RWPE1 (cell line): Measurements from ENCODE around the gene SLCO6A1.

Experiments used
- CTCF ChIA-PET: fragments of 350-600 bp; sonication (Branson Sonifier 250); formaldehyde crosslinking; extraction: SDS; loops from one replicate; lab custom pipeline; 2021; lab: Yijun Ruan, JAX
- POLR2A ChIA-PET: fragments of 400-600 bp; formaldehyde crosslinking; extraction: SDS; loops from one replicate; lab custom pipeline; 2020; ENCODE audit warnings: antibody characterized with exemption; ENCODE audit not compliant: low non-redundant PET; lab: Yijun Ruan, JAX
- DNase-seq: peaks from one replicate; pipeline ENCODE4 v3.0.0; 2012; ENCODE audit warnings: low spot score
- H3K27ac ChIP-seq: fragments of 450-650 bp; 2 replicates; pipeline ENCODE4 v1.5.1; 2017
- CTCF ChIP-seq: fragments of 450-650 bp; conservative IDR thresholded peaks from 2 replicates; pipeline ENCODE4 v1.5.1; 2017; ENCODE audit warnings: low read depth, mild to moderate bottlenecking

The SLCO6A1 gene

GRCh38 chr5:102375272-102375671 is 123.5 kb downstream of the SLCO6A1 start:
- ChIA-PET POLR2A (no interaction called here), CTCF (interaction anchor here (0.7 kb wide), 1 partner anchor 399 kb away, joined by 3 read pairs; no protein-coding TSS in a partner anchor)
- H3K27ac ChIP-seq = no peak overlapping the region
- TF ChIP-seq CTCF = no peak
- DNase-seq = no peak

- no peak for TF ChIP-seq CTCF
- ChIA-PET POLR2A (no interaction called here), CTCF (no interaction called here)
- DNase-seq = no peak
- no peak overlapping the region for H3K27ac ChIP-seq
Measured at GRCh38 chr5:102368392-102368791, 130.4 kb downstream of the SLCO6A1 start.

DNA sequence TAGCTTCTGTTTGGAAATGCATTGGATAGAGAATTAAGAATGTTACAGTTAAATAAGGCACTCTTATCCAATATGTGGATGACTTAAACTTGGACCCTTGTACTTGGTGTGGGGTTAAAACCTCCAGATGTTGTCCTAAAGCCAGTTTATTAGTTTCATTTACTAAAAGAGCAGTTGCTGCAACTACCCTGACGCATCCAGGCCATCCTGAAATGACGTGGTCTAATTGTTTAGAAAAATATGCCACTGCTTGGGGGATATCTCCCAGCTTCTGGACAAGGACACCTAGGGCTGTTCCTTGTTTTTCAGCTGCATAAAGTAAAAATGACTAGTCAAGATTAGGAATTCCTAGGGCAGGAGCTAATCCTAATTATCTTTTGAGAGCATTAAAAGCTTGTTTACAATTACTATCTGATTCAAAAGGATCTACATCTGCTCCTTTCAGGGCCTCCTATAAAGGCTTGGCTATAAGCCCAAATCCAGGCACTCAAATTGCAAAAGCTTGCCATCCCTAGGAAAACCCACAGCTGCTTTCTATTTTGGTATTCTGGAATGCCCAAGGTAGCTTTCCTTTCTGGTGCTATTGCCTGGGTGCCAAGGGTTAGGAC is 157.0 kb downstream of the SLCO6A1 start:
- ChIA-PET POLR2A (no interaction called here), CTCF (interaction anchor here (0.6 kb wide), 1 partner anchor 265 kb away, joined by 3 read pairs; no protein-coding TSS in a partner anchor)
- DNase-seq = no peak
- TF ChIP-seq CTCF = no peak
- no peak overlapping the region for H3K27ac ChIP-seq

DNA sequence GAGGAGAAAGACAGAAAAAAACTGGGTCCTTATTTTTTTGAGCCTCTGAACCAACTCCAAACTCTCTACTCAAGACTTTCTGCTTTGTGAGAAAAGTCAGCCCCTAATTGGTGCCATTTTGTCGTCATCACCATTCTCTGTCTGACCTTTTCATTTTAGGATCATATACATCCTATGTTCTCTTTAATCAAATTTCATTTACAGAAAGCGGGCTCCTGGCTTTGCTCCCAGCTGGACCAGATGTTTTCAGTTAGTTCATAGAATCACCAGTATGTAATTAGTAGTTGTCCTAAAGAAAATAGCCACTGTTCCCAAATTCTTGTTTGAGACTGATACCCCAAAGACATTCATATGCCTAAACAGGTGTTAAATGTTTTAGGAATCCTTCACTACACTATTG is 174.1 kb downstream of the SLCO6A1 start:
- POLR2A ChIA-PET = no interaction called here
- DNase-seq = no peak
- H3K27ac ChIP-seq = no peak overlapping the region
- CTCF ChIA-PET = no interaction called here
- no peak for TF ChIP-seq CTCF
